RPMI8226 (cell line): ENCODE data around the gene SUCLG2.
"Not testable (repeated sequence)": the region's sequence is repeated elsewhere in the genome, so short reads cannot be mapped to it uniquely, and the experiment has no call there.

Source experiments
- DNase-seq: peaks from one replicate; pipeline ENCODE4 v3.0.0-alpha.2; 2015

Gene SUCLG2

GRCh38 chr3:67557848-67558355 is 96.5 kb downstream of the SUCLG2 start:
- DNase-seq: no peak

- no peak for DNase-seq
Observed at GRCh38 chr3:67551361-67552016, 102.9 kb downstream of the SUCLG2 start.

GRCh38 chr3:67550541-67550940 is 103.9 kb downstream of the SUCLG2 start:
- DNase-seq: no peak

GRCh38 chr3:67542502-67543250 is 111.7 kb downstream of the SUCLG2 start:
- not testable (repeated sequence) for DNase-seq

- DNase-seq: no peak
Observed at GRCh38 chr3:67540198-67540894, 114.1 kb downstream of the SUCLG2 start.

- not testable (repeated sequence) for DNase-seq
Observed at GRCh38 chr3:67537203-67537602, 117.2 kb downstream of the SUCLG2 start.

GRCh38 chr3:67535006-67535405 is 119.4 kb downstream of the SUCLG2 start:
- no peak for DNase-seq

GRCh38 chr3:67534594-67534993 is 119.8 kb downstream of the SUCLG2 start:
- no peak for DNase-seq

GRCh38 chr3:67531181-67532101 is 123.0 kb downstream of the SUCLG2 start:
- DNase-seq: no peak

- no peak for DNase-seq
Observed at GRCh38 chr3:67529915-67530314, 124.5 kb downstream of the SUCLG2 start.

GRCh38 chr3:67529337-67529736 is 125.1 kb downstream of the SUCLG2 start:
- no peak for DNase-seq

GRCh38 chr3:67526246-67526645 is 128.2 kb downstream of the SUCLG2 start:
- no peak for DNase-seq

- DNase-seq: no peak
Observed at GRCh38 chr3:67524046-67524445, 130.4 kb downstream of the SUCLG2 start.

- DNase-seq: no peak
Observed at GRCh38 chr3:67522081-67522480, 132.3 kb downstream of the SUCLG2 start.

GRCh38 chr3:67521053-67521646 is 133.3 kb downstream of the SUCLG2 start:
- no peak for DNase-seq

GRCh38 chr3:67518236-67518635 is 136.2 kb downstream of the SUCLG2 start:
- no peak for DNase-seq

GRCh38 chr3:67517781-67518180 is 136.6 kb downstream of the SUCLG2 start:
- DNase-seq: no peak

- no peak for DNase-seq
Observed at GRCh38 chr3:67516496-67516895, 137.9 kb downstream of the SUCLG2 start.

- DNase-seq: no peak
Observed at GRCh38 chr3:67515778-67516177, 138.6 kb downstream of the SUCLG2 start.

- no peak for DNase-seq
Observed at GRCh38 chr3:67509471-67510075, 144.8 kb downstream of the SUCLG2 start.

- no peak for DNase-seq
Observed at GRCh38 chr3:67507584-67507983, 146.8 kb downstream of the SUCLG2 start.

GRCh38 chr3:67500709-67501108 is 153.7 kb downstream of the SUCLG2 start:
- DNase-seq: no peak
